ENCODE measurements around the gene DHRSX.

GRCh38 chrX:2311501-2311900 is 189.3 kb downstream of the DHRSX start:
- TF ChIP-seq POLR2A (IDR thresholded peaks at IDR 0.05) (no peak), CTCF (IDR thresholded peaks at IDR 0.05) (no peak), EP300 (IDR thresholded peaks at IDR 0.05) (no peak)
